ENCODE data around the gene CPNE5. TPM values are rescaled to one million over a fixed set of nuclear protein-coding genes. Genes with fewer than 3 reads are reported as not detected.

The CPNE5 gene
- total and polyA plus RNA-seq, 9 of the 15 experiments (the other 6 are each of a cell fraction or from before 2014, with no cell fraction given), result 0.14 to 1.0 (median 0.46) TPM; not detected in 2

DNA sequence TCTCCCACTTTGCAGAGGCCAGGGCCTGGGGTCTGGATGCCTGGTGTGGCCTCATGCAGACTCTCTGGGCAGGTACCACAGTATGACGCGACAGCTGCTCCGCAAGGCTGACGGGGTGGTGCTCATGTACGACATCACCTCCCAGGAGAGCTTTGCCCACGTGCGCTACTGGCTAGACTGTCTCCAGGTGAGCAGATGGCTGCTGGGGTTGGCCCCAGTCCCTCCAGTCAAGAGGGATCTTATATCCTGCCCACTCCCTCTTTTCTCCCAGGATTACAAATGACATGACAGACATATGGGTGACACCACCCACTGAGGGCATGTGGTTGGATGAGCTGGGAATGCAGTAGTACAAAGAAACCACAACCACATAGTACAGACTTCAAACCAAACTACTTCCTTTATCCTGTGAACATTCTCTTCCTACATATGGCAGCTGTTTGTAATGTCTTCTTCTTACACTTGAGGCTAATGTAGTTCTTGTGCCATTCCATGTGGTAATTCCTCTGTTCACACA, 111.7 kb downstream of the CPNE5 start (continued):
- TF ChIP-seq PRDM10 (IDR thresholded peaks at IDR 0.05; ENCODE audit: partially characterized antibody) (no peak), POLR2H (tag; IDR thresholded peaks at IDR 0.05; ENCODE audit: low read depth) (no peak), CBX8 (IDR thresholded peaks at IDR 0.05; ENCODE audit: borderline replicate concordance, extremely low read depth, low read depth, low read length, poor library complexity, severe bottlenecking) (no peak), ZNF143 (CRISPR knock-in tag; IDR thresholded peaks at IDR 0.05) (no peak), IRF2 (CRISPR knock-in tag; IDR thresholded peaks at IDR 0.05) (no peak), ZFP1 (CRISPR knock-in tag; IDR thresholded peaks at IDR 0.05) (no peak), HMBOX1 (IDR thresholded peaks at IDR 0.05) (no peak), GATAD2B (IDR thresholded peaks at IDR 0.05; ENCODE audit: borderline replicate concordance) (no peak), ELF1 (tag; IDR thresholded peaks at IDR 0.05) (no peak), GTF3C2 (IDR thresholded peaks at IDR 0.05; ENCODE audit: borderline replicate concordance, extremely low read depth, insufficient read length) (no peak), MAX (CRISPR knock-in tag; IDR thresholded peaks at IDR 0.05) (peak; percentile 45; the same call in 1 of the 2 replicates), BRF1 (IDR thresholded peaks at IDR 0.05; ENCODE audit: borderline replicate concordance, extremely low read depth, insufficient read length) (no peak), XRCC4 (IDR thresholded peaks at IDR 0.05; ENCODE audit: extremely low read depth, insufficient read depth, insufficient read length) (no peak), FUS (optimal IDR thresholded peaks at IDR 0.05; ENCODE audit: low read depth, low read length) (no peak), GABPA (tag; conservative IDR thresholded peaks at IDR 0.05; ENCODE audit: low read depth) (peak; percentile 75), PCBP1 (IDR thresholded peaks at IDR 0.05; ENCODE audit: low read depth, low read length, poor library complexity, severe bottlenecking) (no peak)
- TF ChIP-seq, protein P1, sequence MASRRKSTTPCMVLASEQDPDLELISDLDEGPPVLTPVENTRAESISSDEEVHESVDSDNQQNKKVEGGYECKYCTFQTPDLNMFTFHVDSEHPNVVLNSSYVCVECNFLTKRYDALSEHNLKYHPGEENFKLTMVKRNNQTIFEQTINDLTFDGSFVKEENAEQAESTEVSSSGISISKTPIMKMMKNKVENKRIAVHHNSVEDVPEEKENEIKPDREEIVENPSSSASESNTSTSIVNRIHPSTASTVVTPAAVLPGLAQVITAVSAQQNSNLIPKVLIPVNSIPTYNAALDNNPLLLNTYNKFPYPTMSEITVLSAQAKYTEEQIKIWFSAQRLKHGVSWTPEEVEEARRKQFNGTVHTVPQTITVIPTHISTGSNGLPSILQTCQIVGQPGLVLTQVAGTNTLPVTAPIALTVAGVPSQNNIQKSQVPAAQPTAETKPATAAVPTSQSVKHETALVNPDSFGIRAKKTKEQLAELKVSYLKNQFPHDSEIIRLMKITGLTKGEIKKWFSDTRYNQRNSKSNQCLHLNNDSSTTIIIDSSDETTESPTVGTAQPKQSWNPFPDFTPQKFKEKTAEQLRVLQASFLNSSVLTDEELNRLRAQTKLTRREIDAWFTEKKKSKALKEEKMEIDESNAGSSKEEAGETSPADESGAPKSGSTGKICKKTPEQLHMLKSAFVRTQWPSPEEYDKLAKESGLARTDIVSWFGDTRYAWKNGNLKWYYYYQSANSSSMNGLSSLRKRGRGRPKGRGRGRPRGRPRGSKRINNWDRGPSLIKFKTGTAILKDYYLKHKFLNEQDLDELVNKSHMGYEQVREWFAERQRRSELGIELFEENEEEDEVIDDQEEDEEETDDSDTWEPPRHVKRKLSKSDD (conservative IDR thresholded peaks at IDR 0.05; ENCODE audit: low read length), result no peak
